HepG2 (cell line): Measurements from ENCODE around the gene GRIK5. TPM values are rescaled to one million over a fixed set of nuclear protein-coding genes. Genes with fewer than 3 reads are reported as not detected.

Source experiments
- CAMTA2 ChIP-seq: sonication (generic); formaldehyde crosslinking; IDR thresholded peaks from 2 replicates; pipeline ENCODE4 v1.4.0; 2020; ENCODE audit warnings: mild to moderate bottlenecking, missing genetic modification reagents, borderline replicate concordance
- HES4 ChIP-seq: sonication (generic); formaldehyde crosslinking; IDR thresholded peaks from 2 replicates; pipeline ENCODE4 v1.9.0; 2021; ENCODE audit warnings: mild to moderate bottlenecking, missing genetic modification reagents, borderline replicate concordance
- JDP2 ChIP-seq: sonication (generic); formaldehyde crosslinking; IDR thresholded peaks from 2 replicates; pipeline ENCODE4 v1.8.1; 2022; ENCODE audit warnings: missing genetic modification reagents, borderline replicate concordance
- KLF11 ChIP-seq: IDR thresholded peaks from 2 replicates; pipeline ENCODE4 v1.6.1; 2016; ENCODE audit warnings: missing compliant biosample characterization
- MAZ ChIP-seq, 2 experiments: sonication (generic) in 1 of 2; formaldehyde crosslinking in 1 of 2; IDR thresholded peaks; 2 replicates each; pipeline versions ENCODE4 v1.5.0 to v1.6.1; 2012 to 2020; ENCODE audit warnings: low read depth in 2 of 2, mild to moderate bottlenecking in 2 of 2, borderline replicate concordance in 1 of 2, improper control_type of control experiment in 1 of 2, low read length in 1 of 2, missing genetic modification reagents in 1 of 2, moderate library complexity in 1 of 2
- MBNL3 ChIP-seq: fragments of 250-450 bp; sonication (Bioruptor Pico); conservative IDR thresholded peaks from 2 replicates; pipeline ENCODE4 v1.8.0; 2022; ENCODE audit warnings: mild to moderate bottlenecking, inconsistent platforms
- TFAP4 ChIP-seq: sonication (generic); IDR thresholded peaks from 2 replicates; pipeline ENCODE4 v1.6.1; 2016; ENCODE audit warnings: low read depth, borderline replicate concordance
- ZBED4 ChIP-seq: sonication (generic); formaldehyde crosslinking; IDR thresholded peaks from 2 replicates; pipeline ENCODE4 v1.4.0; 2020; ENCODE audit warnings: missing genetic modification reagents, borderline replicate concordance
- ZBTB3 ChIP-seq: sonication (generic); formaldehyde crosslinking; IDR thresholded peaks from 2 replicates; pipeline ENCODE4 v1.4.0; 2020; ENCODE audit warnings: low read depth, mild to moderate bottlenecking, moderate library complexity, missing genetic modification reagents, borderline replicate concordance
- ZBTB7A ChIP-seq: sonication (generic); formaldehyde crosslinking; IDR thresholded peaks from 2 replicates; pipeline ENCODE4 v1.8.0; 2022; ENCODE audit warnings: mild to moderate bottlenecking, missing genetic modification reagents
- ZNF343 ChIP-seq: sonication (generic); formaldehyde crosslinking; IDR thresholded peaks from 2 replicates; pipeline ENCODE4 v1.4.0; 2020; ENCODE audit warnings: mild to moderate bottlenecking, missing genetic modification reagents
- ZNF451 ChIP-seq: sonication (generic); formaldehyde crosslinking; IDR thresholded peaks from 2 replicates; pipeline ENCODE4 v1.5.0; 2020; ENCODE audit warnings: mild to moderate bottlenecking, missing genetic modification reagents
- ZNF589 ChIP-seq: sonication (generic); formaldehyde crosslinking; conservative IDR thresholded peaks from 2 replicates; pipeline ENCODE4 v1.8.0; 2022; ENCODE audit warnings: mild to moderate bottlenecking, moderate library complexity, missing genetic modification reagents
- ZSCAN22 ChIP-seq: sonication (generic); formaldehyde crosslinking; IDR thresholded peaks from 2 replicates; pipeline ENCODE4 v1.4.0; 2020; ENCODE audit warnings: mild to moderate bottlenecking, missing genetic modification reagents
- polyA plus RNA-seq, 8 experiments: library from polyadenylated mRNA; depleted of rRNA in 3 of 8; stranded (reverse) in 7 of 8; unstranded in 1 of 8; fragments of >200 nt; fragmentation: Illumina TruSeq in 4 of 8; extraction: Trizol in 4 of 8; gene quantifications; 2 replicates each; pipeline versions ENCODE4 v1.2.1 to v1.2.3, GENCODE V29; 2011 to 2016; ENCODE audit warnings: low read depth in 4 of 8, missing spikeins in 1 of 8, mixed read lengths in 1 of 8; ENCODE audit not compliant: insufficient read depth in 1 of 8
- total RNA-seq, 5 experiments: library from RNA; depleted of rRNA; stranded (reverse); fragments of >200 nt; fragmentation: Illumina TruSeq; extraction: Trizol; gene quantifications; 2 replicates each; pipeline ENCODE4 v1.2.3, GENCODE V29; 2016; ENCODE audit warnings: low read depth in 1 of 5
- TF ChIP-seq, protein P1 (sequence below): sonication (generic); formaldehyde crosslinking; IDR thresholded peaks from 2 replicates; pipeline ENCODE4 v1.4.0; 2020; ENCODE audit warnings: missing genetic modification reagents
- TF ChIP-seq, protein P2 (sequence below): sonication (generic); formaldehyde crosslinking; IDR thresholded peaks from 2 replicates; pipeline ENCODE4 v1.8.1; 2022; ENCODE audit warnings: mild to moderate bottlenecking, missing genetic modification reagents

The GRIK5 gene
- total and polyA plus RNA-seq, 2 of the 13 experiments (the other 11 are each of a cell fraction or from before 2014, with no cell fraction given): not detected

DNA sequence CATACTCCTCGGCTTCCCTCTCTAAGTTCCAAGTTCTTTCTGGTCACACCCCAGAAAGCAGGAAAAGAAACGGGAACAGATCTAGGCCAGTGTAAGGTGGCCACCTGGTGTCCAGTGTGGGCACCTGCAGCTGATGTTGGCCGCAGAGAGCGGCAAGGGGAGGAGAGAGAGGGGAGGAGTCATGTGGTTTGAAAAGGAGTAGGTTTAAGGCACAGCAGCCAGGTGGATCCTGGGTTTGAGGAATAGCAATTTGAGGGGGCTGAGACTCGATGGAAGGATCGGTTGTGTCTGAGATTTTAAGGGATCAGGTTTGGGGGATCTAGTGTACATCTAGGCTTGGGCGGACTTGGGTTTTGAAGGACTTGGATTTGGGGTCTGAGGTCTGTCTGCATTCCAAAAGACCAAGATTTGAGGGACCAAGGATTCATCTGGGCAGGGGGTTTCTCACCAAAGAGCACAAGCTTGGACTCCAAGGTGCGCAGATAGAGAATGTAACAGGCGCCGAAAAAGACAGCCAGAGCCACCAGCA, 112.1 kb downstream of the GRIK5 start (continued):
- TF ChIP-seq ZNF451: no peak
- no peak for TF ChIP-seq ZBTB7A (CRISPR knock-in tag)
- TF ChIP-seq ZSCAN22 (CRISPR knock-in tag): no peak
- TF ChIP-seq JDP2 (CRISPR knock-in tag): no peak
- no peak; the same call in 1 of the 2 replicates for TF ChIP-seq ZNF343 (CRISPR knock-in tag)
- TF ChIP-seq KLF11: 0 out of 2 replicates have a peak, but pooled peaks have one; percentile 25
- TF ChIP-seq, protein P1, sequence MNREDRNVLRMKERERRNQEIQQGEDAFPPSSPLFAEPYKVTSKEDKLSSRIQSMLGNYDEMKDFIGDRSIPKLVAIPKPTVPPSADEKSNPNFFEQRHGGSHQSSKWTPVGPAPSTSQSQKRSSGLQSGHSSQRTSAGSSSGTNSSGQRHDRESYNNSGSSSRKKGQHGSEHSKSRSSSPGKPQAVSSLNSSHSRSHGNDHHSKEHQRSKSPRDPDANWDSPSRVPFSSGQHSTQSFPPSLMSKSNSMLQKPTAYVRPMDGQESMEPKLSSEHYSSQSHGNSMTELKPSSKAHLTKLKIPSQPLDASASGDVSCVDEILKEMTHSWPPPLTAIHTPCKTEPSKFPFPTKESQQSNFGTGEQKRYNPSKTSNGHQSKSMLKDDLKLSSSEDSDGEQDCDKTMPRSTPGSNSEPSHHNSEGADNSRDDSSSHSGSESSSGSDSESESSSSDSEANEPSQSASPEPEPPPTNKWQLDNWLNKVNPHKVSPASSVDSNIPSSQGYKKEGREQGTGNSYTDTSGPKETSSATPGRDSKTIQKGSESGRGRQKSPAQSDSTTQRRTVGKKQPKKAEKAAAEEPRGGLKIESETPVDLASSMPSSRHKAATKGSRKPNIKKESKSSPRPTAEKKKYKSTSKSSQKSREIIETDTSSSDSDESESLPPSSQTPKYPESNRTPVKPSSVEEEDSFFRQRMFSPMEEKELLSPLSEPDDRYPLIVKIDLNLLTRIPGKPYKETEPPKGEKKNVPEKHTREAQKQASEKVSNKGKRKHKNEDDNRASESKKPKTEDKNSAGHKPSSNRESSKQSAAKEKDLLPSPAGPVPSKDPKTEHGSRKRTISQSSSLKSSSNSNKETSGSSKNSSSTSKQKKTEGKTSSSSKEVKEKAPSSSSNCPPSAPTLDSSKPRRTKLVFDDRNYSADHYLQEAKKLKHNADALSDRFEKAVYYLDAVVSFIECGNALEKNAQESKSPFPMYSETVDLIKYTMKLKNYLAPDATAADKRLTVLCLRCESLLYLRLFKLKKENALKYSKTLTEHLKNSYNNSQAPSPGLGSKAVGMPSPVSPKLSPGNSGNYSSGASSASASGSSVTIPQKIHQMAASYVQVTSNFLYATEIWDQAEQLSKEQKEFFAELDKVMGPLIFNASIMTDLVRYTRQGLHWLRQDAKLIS (CRISPR knock-in tag): no peak
- TF ChIP-seq ZNF589 (CRISPR knock-in tag): no peak
- TF ChIP-seq MBNL3 (CRISPR knock-in tag): no peak
- TF ChIP-seq, protein P2, sequence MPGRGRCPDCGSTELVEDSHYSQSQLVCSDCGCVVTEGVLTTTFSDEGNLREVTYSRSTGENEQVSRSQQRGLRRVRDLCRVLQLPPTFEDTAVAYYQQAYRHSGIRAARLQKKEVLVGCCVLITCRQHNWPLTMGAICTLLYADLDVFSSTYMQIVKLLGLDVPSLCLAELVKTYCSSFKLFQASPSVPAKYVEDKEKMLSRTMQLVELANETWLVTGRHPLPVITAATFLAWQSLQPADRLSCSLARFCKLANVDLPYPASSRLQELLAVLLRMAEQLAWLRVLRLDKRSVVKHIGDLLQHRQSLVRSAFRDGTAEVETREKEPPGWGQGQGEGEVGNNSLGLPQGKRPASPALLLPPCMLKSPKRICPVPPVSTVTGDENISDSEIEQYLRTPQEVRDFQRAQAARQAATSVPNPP (CRISPR knock-in tag): no peak
- TF ChIP-seq TFAP4: peak; percentile 66; the same call in 1 of the 2 replicates
- 0 out of 2 replicates have a peak, but pooled peaks have one; percentile 13 for TF ChIP-seq MAZ (IDR thresholded peaks at IDR 0.05; ENCODE audit: borderline replicate concordance, low read depth, low read length)
- TF ChIP-seq MAZ (CRISPR knock-in tag; IDR thresholded peaks at IDR 0.05; ENCODE audit: low read depth): no peak
- no peak for TF ChIP-seq ZBED4 (CRISPR knock-in tag)
- TF ChIP-seq CAMTA2: no peak
- peak; percentile 15; the same call in 1 of the 2 replicates for TF ChIP-seq HES4 (CRISPR knock-in tag)
- TF ChIP-seq ZBTB3: no peak
